Epithelial cell of esophagus (primary cell): ENCODE data around the gene BMPR2.

Experiments
- DNase-seq: peaks from one replicate; pipeline ENCODE4 v3.0.0; 2010; ENCODE audit warnings: low read depth
- H3K4me3 ChIP-seq: 2 replicates; pipeline ENCODE4 v1.5.1; 2011; ENCODE audit warnings: mild to moderate bottlenecking, low read length, control low read depth
- TF ChIP-seq, protein P1 (sequence below): IDR thresholded peaks from 2 replicates; pipeline ENCODE4 v1.5.1; 2011; ENCODE audit warnings: low read depth, mild to moderate bottlenecking, low read length, control low read depth, inconsistent platforms; ENCODE audit not compliant: insufficient read depth; ENCODE audit errors: missing control alignments

Gene BMPR2

GRCh38 chr2:202375609-202376408, at the start of gene BMPR2:
Gene BMPR2 (plus strand): TSS chr2:202376327. CDS start chr2:202377475, 1,148 bp downstream.
- DNase-seq: peak; percentile 91
- peak within 1 kb of the TSS; percentile 95 for H3K4me3 ChIP-seq
- TF ChIP-seq, protein P1, sequence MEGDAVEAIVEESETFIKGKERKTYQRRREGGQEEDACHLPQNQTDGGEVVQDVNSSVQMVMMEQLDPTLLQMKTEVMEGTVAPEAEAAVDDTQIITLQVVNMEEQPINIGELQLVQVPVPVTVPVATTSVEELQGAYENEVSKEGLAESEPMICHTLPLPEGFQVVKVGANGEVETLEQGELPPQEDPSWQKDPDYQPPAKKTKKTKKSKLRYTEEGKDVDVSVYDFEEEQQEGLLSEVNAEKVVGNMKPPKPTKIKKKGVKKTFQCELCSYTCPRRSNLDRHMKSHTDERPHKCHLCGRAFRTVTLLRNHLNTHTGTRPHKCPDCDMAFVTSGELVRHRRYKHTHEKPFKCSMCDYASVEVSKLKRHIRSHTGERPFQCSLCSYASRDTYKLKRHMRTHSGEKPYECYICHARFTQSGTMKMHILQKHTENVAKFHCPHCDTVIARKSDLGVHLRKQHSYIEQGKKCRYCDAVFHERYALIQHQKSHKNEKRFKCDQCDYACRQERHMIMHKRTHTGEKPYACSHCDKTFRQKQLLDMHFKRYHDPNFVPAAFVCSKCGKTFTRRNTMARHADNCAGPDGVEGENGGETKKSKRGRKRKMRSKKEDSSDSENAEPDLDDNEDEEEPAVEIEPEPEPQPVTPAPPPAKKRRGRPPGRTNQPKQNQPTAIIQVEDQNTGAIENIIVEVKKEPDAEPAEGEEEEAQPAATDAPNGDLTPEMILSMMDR: no peak

GRCh38 chr2:202327858-202328257, 48.3 kb upstream of the BMPR2 start:
- no peak for DNase-seq
- H3K4me3 ChIP-seq: no peak overlapping the region
- TF ChIP-seq, protein P1: no peak

GRCh38 chr2:202335791-202336467, 40.2 kb upstream of the BMPR2 start:
- TF ChIP-seq, protein P1: no peak
- H3K4me3 ChIP-seq: no peak overlapping the region
- peak; percentile 55 for DNase-seq

GRCh38 chr2:202337151-202337550, 39.0 kb upstream of the BMPR2 start:
- no peak for DNase-seq
- H3K4me3 ChIP-seq: no peak overlapping the region
- TF ChIP-seq, protein P1: no peak

- no peak for DNase-seq
- TF ChIP-seq, protein P1: no peak
Measured at GRCh38 chr2:202337706-202338346, 38.3 kb upstream of the BMPR2 start.

DNA sequence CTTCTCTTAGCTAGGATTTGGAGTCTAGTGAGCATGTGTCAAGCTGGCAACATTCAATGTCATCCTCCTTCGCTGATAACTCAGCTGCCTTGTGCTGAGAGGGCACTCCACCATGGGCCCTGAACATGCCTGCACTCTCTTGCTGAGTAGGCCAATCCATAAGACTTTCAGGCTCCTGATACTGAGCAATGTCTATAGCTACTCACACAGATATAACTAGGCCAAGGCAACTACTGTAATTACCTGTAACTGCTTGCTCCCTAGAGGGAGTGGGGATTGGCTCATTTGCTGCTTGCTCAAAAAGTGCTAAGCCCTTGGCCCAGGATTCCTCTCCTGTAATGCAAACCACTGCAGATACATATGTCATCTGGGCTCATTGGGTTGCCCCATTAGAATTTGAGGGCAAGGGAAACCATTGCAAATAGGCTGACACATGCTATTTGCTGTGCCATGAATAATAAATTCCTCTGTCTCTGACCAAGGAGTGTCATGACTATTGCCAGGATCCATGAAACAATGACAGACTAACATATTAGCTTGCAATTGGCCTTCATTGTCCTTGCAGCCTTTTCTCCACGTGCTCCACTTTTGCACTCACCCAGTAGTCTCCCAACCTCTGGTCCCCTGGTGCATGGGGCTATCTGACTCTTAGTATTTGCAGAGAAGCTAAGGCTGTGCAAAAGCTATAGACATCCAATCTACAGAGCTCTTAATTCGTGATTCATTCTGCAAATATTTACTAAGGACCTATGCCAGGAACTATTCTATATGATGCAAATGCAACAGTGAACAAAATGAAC, 36.9 kb upstream of the BMPR2 start:
- H3K4me3 ChIP-seq: no peak overlapping the region
- DNase-seq: peak; percentile 90
- TF ChIP-seq, protein P1: peak; percentile 9

More at GRCh38 chr2:202337706-202338346, 38.3 kb upstream of the BMPR2 start:
- H3K4me3 ChIP-seq: no peak overlapping the region
